Thoracic aorta (tissue), 2 donors: ENCODE results near the gene MTREX. TPM values are rescaled to one million over a fixed set of nuclear protein-coding genes. Genes with fewer than 3 reads are reported as not detected.

ENCODE experiments used
- ATAC-seq: fragments of 150-250 bp; one replicate; pipeline ENCODE4 v1.8.0; 2017; ENCODE audit warnings: low read depth; ENCODE audit not compliant: insufficient number of reproducible peaks, low FRiP score
- DNase-seq: peaks from one replicate; pipeline ENCODE4 v3.0.0-alpha.2; 2020; ENCODE audit warnings: low spot score
- H3K27ac ChIP-seq, 2 donors: fragments of 200-600 bp; sonication (generic); 1 replicate in 1 of 2; 2 replicates in 1 of 2; pipeline ENCODE4 v1.5.1; 2016; ENCODE audit warnings: mild to moderate bottlenecking in 2 of 2, moderate library complexity in 2 of 2
- H3K27me3 ChIP-seq: fragments of 200-600 bp; sonication (generic); replicated peaks from 2 replicates; pipeline ENCODE4 v1.6.0; 2016; ENCODE audit warnings: mild to moderate bottlenecking; ENCODE audit not compliant: insufficient read depth
- H3K36me3 ChIP-seq: fragments of 200-600 bp; sonication (generic); one replicate; pipeline ENCODE4 v1.5.1; 2016
- H3K4me1 ChIP-seq, 2 donors: fragments of 200-600 bp; sonication (generic); 1 replicate in 1 of 2; 2 replicates in 1 of 2; pipeline versions ENCODE4 v1.5.1 to v1.6.0; 2016; ENCODE audit warnings: low read depth in 2 of 2, mild to moderate bottlenecking in 1 of 2; ENCODE audit not compliant: control insufficient read depth in 1 of 2
- H3K4me3 ChIP-seq: fragments of 200-600 bp; sonication (generic); 2 replicates; pipeline ENCODE4 v1.5.1; 2016; ENCODE audit warnings: mild to moderate bottlenecking
- H3K9me3 ChIP-seq: fragments of 200-600 bp; sonication (generic); 2 replicates; pipeline ENCODE4 v1.5.1; 2016
- CTCF ChIP-seq: fragments of 200-600 bp; sonication (generic); IDR thresholded peaks from one replicate; pipeline ENCODE4 v1.5.1; 2019; ENCODE audit warnings: antibody characterized with exemption
- total RNA-seq, 2 donors: library from RNA; depleted of rRNA; stranded (reverse); fragments of >200 nt; gene quantifications; one replicate each; pipeline versions ENCODE4 v1.1.0 to v1.2.3, GENCODE V29; 2016

MTREX gene
- total RNA-seq, 2 donors from 2014 or later = 42.4 to 61.6 TPM

DNA sequence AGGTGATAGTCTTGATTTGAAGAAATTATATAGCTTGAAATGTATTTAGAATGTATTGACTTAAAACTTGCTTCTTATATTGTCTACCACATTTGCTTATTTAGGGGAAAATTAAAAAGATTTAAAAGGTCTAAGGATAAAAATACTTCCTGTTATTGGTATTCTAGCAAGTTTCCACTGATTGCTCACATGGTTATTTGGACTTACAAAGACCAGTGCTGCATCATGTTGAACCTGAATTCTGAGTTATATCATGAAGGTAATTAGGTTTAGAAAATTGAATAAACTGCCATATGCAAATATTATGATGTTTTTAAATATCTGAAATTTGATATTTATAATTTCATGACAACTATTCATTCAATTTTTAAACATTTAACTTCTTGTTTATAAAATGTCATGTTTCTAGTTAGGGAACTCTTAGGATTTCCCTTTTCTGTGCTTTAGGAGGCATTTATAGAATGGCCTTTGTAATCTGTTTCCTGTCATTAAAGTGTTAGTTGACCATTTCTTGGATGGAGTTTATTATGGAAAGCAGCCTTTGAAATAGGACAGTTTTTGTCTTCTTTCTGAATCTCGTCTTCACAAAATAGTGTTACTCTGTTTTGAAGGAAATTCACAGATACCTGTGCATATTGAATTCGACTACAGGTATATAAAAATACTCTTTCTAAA is 85.8 kb downstream of the MTREX start:
- Histone ChIP-seq H3K9me3 (no peaks in the 10 kb centered on the region), H3K4me1 (no peaks in the 10 kb centered on the region), H3K27me3 (no peaks in the 10 kb centered on the region), H3K27ac (no peak overlapping the region), H3K36me3 (peaks cover 10% of the 10 kb centered on the region), H3K4me3 (no peak overlapping the region)
- no peak for DNase-seq
- no peak for ATAC-seq
- TF ChIP-seq CTCF = no peak

GRCh38 chr5:55402199-55402598 is 94.4 kb downstream of the MTREX start:
- no peak for TF ChIP-seq CTCF
- Histone ChIP-seq H3K4me3 (no peak overlapping the region), H3K27ac (no peak overlapping the region), H3K4me1 (no peaks in the 10 kb centered on the region), H3K36me3 (peaks cover 12% of the 10 kb centered on the region), H3K27me3 (no peaks in the 10 kb centered on the region), H3K9me3 (no peaks in the 10 kb centered on the region)
- DNase-seq (no peak), ATAC-seq (no peak)

GRCh38 chr5:55406292-55406691 is 98.5 kb downstream of the MTREX start:
- Histone ChIP-seq H3K4me1 (peaks cover 3 to 6% of the 10 kb centered on the region in 2 donors), H3K27ac (no peak overlapping the region), H3K9me3 (no peaks in the 10 kb centered on the region), H3K4me3 (no peak overlapping the region), H3K36me3 (peaks cover 17% of the 10 kb centered on the region), H3K27me3 (no peaks in the 10 kb centered on the region)
- no peak for TF ChIP-seq CTCF
- ATAC-seq = no peak
- DNase-seq = no peak

DNA sequence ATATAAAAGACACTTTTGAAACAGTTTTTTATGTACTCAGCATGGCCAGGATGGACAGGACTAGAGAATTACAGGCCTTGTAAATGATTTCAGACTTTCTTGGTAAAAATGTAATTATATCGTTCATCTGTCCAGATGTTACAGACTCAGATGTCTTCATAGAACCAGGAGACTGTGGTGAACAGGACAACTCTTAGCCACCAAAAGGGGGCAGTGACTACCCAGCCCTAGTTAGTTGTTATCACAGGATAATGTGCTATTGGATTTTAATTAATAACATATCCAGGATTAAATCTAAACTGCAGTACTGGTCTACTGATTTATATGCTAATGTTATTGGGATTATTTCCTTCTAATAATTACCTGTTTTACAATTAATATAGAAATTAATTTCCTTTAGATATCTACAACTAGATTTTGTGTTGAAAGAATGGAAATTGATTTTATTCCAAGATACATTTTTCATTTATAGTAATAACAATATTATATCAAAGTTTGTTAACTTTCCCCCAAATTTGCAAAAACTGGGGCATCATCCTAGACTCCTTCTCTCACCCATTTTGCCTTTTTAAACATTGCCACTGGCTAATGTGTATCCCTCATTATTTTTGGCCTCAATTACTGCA is 99.4 kb downstream of the MTREX start:
- DNase-seq (no peak), ATAC-seq (no peak)
- no peak overlapping the region for H3K27ac ChIP-seq
- H3K36me3 ChIP-seq = peaks cover 17% of the 10 kb centered on the region
- no peaks in the 10 kb centered on the region for H3K27me3 ChIP-seq
- peaks cover 3 to 6% of the 10 kb centered on the region in 2 donors for H3K4me1 ChIP-seq
- peak; percentile 65 for TF ChIP-seq CTCF
- H3K4me3 ChIP-seq = no peak overlapping the region
- no peaks in the 10 kb centered on the region for H3K9me3 ChIP-seq

DNA sequence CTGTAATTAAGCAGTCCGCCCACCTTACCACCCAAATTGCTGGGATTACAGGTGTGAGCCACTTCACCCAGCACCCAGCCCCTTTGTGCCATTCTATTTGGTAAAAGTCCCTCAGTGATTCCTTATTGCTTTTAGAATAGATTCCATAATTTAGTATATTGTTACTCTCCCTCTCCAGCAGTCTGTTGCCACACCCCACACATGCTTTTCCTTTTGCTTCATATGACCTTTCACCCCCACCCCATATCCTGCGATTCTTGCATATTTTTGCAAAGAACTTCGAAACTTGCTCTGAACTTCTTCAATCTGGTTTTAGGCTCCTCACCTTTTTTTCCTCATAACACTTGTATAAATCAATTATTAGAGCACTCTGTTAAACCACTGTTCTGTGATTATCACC is 100.2 kb downstream of the MTREX start:
- Histone ChIP-seq H3K4me3 (no peak overlapping the region), H3K27ac (no peak overlapping the region), H3K27me3 (no peaks in the 10 kb centered on the region), H3K9me3 (no peaks in the 10 kb centered on the region), H3K36me3 (peaks cover 17% of the 10 kb centered on the region), H3K4me1 (peaks cover 3 to 6% of the 10 kb centered on the region in 2 donors)
- DNase-seq (no peak), ATAC-seq (no peak)
- TF ChIP-seq CTCF = no peak
